ENCODE data around the gene CD84.

DNA sequence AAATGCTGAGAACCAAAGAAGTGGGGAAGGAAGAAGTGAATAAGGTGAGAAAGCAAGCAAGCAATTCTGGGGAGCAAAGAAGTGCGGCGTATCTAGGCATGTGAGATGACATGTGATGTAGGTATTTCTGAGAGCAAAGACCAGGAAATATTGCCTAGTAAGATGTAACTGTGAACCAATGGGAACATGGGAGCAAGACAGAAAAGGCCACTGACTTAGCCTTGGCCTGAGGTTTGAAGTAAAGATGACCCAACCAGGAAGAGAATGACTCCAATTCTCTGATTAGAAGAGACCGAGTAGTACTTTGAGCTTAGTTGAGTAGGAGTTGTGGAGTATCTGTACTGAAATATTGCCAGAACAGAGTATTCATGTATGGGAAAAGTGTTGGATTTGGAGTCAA lies 87.3 kb downstream of the CD84 start:
- TF ChIP-seq, protein P1, sequence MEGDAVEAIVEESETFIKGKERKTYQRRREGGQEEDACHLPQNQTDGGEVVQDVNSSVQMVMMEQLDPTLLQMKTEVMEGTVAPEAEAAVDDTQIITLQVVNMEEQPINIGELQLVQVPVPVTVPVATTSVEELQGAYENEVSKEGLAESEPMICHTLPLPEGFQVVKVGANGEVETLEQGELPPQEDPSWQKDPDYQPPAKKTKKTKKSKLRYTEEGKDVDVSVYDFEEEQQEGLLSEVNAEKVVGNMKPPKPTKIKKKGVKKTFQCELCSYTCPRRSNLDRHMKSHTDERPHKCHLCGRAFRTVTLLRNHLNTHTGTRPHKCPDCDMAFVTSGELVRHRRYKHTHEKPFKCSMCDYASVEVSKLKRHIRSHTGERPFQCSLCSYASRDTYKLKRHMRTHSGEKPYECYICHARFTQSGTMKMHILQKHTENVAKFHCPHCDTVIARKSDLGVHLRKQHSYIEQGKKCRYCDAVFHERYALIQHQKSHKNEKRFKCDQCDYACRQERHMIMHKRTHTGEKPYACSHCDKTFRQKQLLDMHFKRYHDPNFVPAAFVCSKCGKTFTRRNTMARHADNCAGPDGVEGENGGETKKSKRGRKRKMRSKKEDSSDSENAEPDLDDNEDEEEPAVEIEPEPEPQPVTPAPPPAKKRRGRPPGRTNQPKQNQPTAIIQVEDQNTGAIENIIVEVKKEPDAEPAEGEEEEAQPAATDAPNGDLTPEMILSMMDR (IDR thresholded peaks at IDR 0.05 in 4 of 5, conservative IDR thresholded peaks at IDR 0.05 in 1 of 5) = no peak
- no peak for TF ChIP-seq POLR2A (IDR thresholded peaks at IDR 0.05)
